Ishikawa (cell line): Measurements from ENCODE around the gene ANKRD28.

ENCODE experiments used
- CEBPB ChIP-seq: IDR thresholded peaks from 2 replicates; pipeline ENCODE4 v1.6.1; 2012
- CREB1 ChIP-seq: IDR thresholded peaks from 2 replicates; pipeline ENCODE4 v1.6.1; 2012; ENCODE audit warnings: low read depth
- EGR1 ChIP-seq: IDR thresholded peaks from 2 replicates; pipeline ENCODE4 v1.6.1; 2012
- EP300 ChIP-seq: IDR thresholded peaks from 2 replicates; pipeline ENCODE4 v1.6.1; 2012; ENCODE audit warnings: borderline replicate concordance
- FOXM1 ChIP-seq: IDR thresholded peaks from 2 replicates; pipeline ENCODE4 v1.6.1; 2012; ENCODE audit warnings: low read depth, borderline replicate concordance
- NFIC ChIP-seq: IDR thresholded peaks from 2 replicates; pipeline ENCODE4 v1.6.1; 2012
- RAD21 ChIP-seq: IDR thresholded peaks from 2 replicates; pipeline ENCODE4 v1.6.1; 2012; ENCODE audit warnings: low read depth
- TAF1 ChIP-seq: IDR thresholded peaks from 2 replicates; pipeline ENCODE4 v1.6.1; 2012; ENCODE audit warnings: low read depth, mild to moderate bottlenecking
- TCF12 ChIP-seq: IDR thresholded peaks from 2 replicates; pipeline ENCODE4 v1.6.1; 2012; ENCODE audit warnings: low read depth
- TEAD4 ChIP-seq: IDR thresholded peaks from 2 replicates; pipeline ENCODE4 v1.6.1; 2012
- YY1 ChIP-seq: IDR thresholded peaks from 2 replicates; pipeline ENCODE4 v1.6.1; 2012; ENCODE audit warnings: low read depth
- ZBTB7A ChIP-seq: IDR thresholded peaks from 2 replicates; pipeline ENCODE4 v1.6.1; 2012; ENCODE audit warnings: low read depth
- TF ChIP-seq, protein P1 (sequence below): IDR thresholded peaks from 2 replicates; pipeline ENCODE4 v1.6.1; 2012; ENCODE audit warnings: low read depth, mild to moderate bottlenecking
- TF ChIP-seq, protein P2 (sequence below): IDR thresholded peaks from 2 replicates; pipeline ENCODE4 v1.6.1; 2012
- TF ChIP-seq, protein P3 (sequence below): IDR thresholded peaks from 2 replicates; pipeline ENCODE4 v1.6.1; 2012

ANKRD28 gene

DNA sequence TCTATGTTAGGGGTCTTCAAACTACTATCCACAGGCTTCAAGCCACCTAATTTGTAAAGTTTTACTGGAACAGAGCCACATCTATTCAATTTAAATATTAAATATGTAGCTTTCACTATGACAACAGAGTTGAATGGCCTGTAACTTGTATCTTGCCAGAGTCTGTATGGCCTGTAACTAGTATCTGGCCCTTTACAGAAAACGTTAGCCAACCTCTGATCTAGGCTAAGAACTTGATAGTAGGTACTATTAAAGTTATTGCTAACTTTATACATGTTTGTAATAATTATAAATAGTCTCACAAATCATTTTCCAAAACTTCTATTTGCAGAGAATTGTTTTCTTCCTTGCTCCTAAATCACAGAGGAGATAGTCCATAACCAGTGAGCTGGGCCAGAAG is 40.0 kb downstream of the ANKRD28 start:
- no peak for TF ChIP-seq EP300
- no peak for TF ChIP-seq TAF1
- TF ChIP-seq NFIC = no peak
- no peak for TF ChIP-seq ZBTB7A
- TF ChIP-seq, protein P1, sequence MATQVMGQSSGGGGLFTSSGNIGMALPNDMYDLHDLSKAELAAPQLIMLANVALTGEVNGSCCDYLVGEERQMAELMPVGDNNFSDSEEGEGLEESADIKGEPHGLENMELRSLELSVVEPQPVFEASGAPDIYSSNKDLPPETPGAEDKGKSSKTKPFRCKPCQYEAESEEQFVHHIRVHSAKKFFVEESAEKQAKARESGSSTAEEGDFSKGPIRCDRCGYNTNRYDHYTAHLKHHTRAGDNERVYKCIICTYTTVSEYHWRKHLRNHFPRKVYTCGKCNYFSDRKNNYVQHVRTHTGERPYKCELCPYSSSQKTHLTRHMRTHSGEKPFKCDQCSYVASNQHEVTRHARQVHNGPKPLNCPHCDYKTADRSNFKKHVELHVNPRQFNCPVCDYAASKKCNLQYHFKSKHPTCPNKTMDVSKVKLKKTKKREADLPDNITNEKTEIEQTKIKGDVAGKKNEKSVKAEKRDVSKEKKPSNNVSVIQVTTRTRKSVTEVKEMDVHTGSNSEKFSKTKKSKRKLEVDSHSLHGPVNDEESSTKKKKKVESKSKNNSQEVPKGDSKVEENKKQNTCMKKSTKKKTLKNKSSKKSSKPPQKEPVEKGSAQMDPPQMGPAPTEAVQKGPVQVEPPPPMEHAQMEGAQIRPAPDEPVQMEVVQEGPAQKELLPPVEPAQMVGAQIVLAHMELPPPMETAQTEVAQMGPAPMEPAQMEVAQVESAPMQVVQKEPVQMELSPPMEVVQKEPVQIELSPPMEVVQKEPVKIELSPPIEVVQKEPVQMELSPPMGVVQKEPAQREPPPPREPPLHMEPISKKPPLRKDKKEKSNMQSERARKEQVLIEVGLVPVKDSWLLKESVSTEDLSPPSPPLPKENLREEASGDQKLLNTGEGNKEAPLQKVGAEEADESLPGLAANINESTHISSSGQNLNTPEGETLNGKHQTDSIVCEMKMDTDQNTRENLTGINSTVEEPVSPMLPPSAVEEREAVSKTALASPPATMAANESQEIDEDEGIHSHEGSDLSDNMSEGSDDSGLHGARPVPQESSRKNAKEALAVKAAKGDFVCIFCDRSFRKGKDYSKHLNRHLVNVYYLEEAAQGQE = no peak
- no peak for TF ChIP-seq CEBPB
- TF ChIP-seq CREB1 = no peak
- TF ChIP-seq, protein P2, sequence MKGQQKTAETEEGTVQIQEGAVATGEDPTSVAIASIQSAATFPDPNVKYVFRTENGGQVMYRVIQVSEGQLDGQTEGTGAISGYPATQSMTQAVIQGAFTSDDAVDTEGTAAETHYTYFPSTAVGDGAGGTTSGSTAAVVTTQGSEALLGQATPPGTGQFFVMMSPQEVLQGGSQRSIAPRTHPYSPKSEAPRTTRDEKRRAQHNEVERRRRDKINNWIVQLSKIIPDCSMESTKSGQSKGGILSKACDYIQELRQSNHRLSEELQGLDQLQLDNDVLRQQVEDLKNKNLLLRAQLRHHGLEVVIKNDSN = no peak
- TF ChIP-seq, protein P3, sequence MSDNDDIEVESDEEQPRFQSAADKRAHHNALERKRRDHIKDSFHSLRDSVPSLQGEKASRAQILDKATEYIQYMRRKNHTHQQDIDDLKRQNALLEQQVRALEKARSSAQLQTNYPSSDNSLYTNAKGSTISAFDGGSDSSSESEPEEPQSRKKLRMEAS = no peak
- TF ChIP-seq EGR1 = no peak
- no peak for TF ChIP-seq RAD21
- TF ChIP-seq FOXM1 = no peak
- no peak for TF ChIP-seq TEAD4
- TF ChIP-seq YY1 = no peak
- no peak for TF ChIP-seq TCF12

DNA sequence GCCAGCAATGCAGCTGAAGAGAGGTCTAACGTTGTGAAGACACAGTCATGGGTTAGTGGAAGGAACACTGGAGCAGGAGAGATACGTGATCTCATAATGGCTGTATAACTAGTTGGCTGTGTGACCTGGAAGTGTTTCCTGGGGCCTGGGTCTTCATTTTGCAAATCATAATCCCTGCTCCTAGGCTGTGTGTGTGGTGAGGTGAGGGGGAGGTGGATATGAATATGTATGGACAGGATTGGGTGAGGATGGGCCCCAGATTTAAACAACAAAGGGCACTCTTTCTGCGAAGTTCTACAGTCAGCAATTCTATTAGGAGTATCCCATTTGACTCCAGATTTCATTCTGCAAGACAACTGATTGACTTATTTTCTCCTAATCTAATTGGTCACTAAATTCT is 41.3 kb downstream of the ANKRD28 start:
- TF ChIP-seq EGR1 = no peak
- no peak for TF ChIP-seq EP300
- no peak for TF ChIP-seq FOXM1
- no peak for TF ChIP-seq YY1
- no peak for TF ChIP-seq TAF1
- TF ChIP-seq, protein P1 = no peak
- TF ChIP-seq CEBPB = no peak
- TF ChIP-seq, protein P2 = no peak
- TF ChIP-seq TCF12 = no peak
- TF ChIP-seq, protein P3 = no peak
- no peak for TF ChIP-seq RAD21
- no peak for TF ChIP-seq ZBTB7A

DNA sequence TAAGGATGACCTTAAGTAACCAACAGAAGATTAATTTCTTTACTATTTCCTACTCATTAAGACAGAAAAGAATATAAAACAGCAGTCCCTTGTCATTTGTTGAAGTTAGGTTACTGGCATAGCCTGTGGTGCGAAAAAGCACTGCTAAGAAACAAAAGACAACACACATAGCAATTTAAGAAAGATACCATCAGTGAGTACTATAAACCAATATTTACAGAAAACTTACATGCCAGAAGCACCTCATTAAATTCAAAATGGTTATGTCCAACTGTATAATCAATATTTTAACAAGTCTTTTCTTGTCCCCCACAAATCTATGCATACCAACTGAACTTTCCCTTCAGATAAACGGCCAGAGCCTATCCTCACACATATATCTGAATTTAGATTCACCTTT is 42.0 kb downstream of the ANKRD28 start:
- TF ChIP-seq ZBTB7A = no peak
- no peak for TF ChIP-seq YY1
- no peak for TF ChIP-seq TCF12
- TF ChIP-seq CEBPB = no peak
- TF ChIP-seq, protein P1 = no peak
- TF ChIP-seq TAF1 = no peak
- no peak for TF ChIP-seq CREB1
- no peak for TF ChIP-seq EGR1
- TF ChIP-seq TEAD4 = no peak
- TF ChIP-seq, protein P3 = no peak
- TF ChIP-seq RAD21 = no peak
- no peak for TF ChIP-seq EP300
- TF ChIP-seq, protein P2 = no peak

DNA sequence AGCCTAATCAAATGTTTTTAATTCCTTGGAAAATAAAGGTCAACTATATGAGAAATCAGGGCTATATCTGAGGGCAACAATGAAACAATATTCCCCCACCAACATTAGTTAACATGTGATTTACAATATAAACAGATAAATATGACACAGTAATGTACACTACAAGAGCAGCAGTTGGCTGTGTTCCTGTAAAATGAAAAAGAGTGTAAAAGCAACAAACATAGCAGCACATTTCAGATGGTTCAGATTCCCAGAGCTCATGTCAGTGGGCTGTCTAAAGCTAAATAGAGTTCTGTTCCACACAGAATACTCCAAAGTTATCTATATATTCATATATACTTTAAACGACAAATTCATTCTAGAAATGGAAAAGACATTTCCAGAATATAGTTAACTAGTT is 42.6 kb downstream of the ANKRD28 start:
- TF ChIP-seq FOXM1 = no peak
- TF ChIP-seq, protein P3 = no peak
- no peak for TF ChIP-seq CREB1
- TF ChIP-seq, protein P1 = no peak
- no peak for TF ChIP-seq EGR1
- no peak for TF ChIP-seq TEAD4
- no peak for TF ChIP-seq EP300
